D341Med (cell line): ENCODE results near the gene TRAF6.
"Not testable (repeated sequence)": the region's sequence is repeated elsewhere in the genome, so short reads cannot be mapped to it uniquely, and the experiment has no call there.

Experiments
- DNase-seq: peaks from one replicate; pipeline ENCODE4 v3.0.0; 2012; ENCODE audit warnings: low spot score

TRAF6 gene, protein sequence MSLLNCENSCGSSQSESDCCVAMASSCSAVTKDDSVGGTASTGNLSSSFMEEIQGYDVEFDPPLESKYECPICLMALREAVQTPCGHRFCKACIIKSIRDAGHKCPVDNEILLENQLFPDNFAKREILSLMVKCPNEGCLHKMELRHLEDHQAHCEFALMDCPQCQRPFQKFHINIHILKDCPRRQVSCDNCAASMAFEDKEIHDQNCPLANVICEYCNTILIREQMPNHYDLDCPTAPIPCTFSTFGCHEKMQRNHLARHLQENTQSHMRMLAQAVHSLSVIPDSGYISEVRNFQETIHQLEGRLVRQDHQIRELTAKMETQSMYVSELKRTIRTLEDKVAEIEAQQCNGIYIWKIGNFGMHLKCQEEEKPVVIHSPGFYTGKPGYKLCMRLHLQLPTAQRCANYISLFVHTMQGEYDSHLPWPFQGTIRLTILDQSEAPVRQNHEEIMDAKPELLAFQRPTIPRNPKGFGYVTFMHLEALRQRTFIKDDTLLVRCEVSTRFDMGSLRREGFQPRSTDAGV

GRCh38 chr11:36509694-36510593, at the start of gene TRAF6:
TSS of gene TRAF6 (minus strand) at chr11:36510272. CDS start at chr11:36501515, 8,757 bp downstream.
- peak; percentile 94 for DNase-seq

GRCh38 chr11:36558571-36559413, 48.7 kb upstream of the TRAF6 start:
- DNase-seq: no peak

DNA sequence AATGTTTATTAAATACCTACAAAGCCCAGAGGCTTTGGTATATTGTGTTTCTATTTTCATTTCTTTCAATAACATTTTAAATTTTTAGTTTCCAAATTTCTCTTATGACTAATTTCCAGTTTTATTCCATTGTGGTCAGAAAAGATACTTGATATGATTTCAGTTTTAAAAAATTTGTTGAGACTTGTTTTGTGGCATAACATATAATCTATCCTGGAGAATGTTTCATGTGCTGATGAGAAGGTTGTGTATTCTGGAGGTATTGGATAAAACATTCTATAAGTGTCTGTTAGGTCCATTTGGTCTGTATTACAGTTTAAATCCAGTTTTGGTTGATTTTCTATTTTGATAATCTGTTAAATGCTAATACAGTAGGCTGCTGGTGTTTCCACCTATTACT, 47.9 kb upstream of the TRAF6 start:
- DNase-seq: no peak

DNA sequence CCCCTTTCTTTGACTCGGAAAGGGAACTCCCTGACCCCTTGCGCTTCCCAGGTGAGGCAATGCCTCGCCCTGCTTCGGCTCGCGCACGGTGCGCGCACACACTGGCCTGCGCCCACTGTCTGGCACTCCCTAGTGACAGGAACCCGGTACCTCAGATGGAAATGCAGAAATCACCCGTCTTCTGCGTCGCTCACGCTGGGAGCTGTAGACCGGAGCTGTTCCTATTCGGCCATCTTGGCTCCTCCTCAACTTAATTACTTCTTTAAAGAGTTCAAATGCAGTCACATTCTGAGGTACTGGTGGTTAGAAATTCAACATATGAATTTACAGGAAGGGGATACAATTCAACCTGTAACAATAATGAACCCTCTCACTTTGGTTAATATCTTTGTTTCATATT, 47.3 kb upstream of the TRAF6 start:
- not testable (repeated sequence) for DNase-seq

- DNase-seq: no peak
These were observed 40.5 kb upstream of the TRAF6 start for GRCh38 chr11:36550385-36551115.

DNA sequence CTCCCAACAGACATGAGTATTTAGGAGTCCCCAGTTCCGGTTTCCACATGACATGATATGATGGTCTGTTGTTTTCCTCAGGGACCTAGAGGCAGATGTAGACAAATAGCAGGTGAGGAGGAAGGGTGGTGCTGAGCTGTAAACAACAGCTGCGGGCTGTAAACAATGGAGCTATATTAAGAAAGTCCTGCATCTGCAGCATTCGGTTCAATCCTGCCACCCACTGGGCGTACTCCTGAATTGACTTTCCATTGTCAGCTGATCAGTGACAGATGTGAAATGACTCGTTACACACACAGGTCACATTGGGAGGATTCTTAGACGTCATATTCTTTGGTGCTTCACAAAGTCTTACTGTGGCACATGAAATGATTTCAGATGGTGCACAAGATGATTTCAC, 30.9 kb upstream of the TRAF6 start:
- DNase-seq: peak; percentile 75

- no peak for DNase-seq
These were observed 24.3 kb upstream of the TRAF6 start for GRCh38 chr11:36534276-36534840.

- DNase-seq: no peak
These were observed 23.0 kb upstream of the TRAF6 start for GRCh38 chr11:36532941-36533601.

GRCh38 chr11:36530840-36531239, 20.8 kb upstream of the TRAF6 start:
- no peak for DNase-seq

DNA sequence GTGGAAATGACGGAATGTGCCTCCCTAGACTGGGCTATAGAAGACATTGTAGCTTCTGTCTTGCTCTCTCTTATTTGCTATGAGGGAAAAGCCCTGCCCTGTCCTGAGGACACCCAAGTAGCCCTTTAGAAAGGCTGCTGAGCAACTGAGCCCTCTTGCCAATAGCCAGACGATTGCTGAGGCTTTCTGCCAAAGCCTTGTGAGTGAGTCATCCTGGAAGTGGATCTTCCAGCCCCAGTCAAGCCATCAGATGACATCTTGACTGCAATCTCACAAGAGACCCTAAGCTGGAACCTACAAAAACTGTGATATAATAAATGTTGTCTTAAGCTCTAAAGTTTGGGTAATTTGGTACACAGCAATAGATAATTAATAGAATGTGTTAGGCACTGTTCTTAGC, 3.9 kb upstream of the TRAF6 start:
- DNase-seq: no peak

DNA sequence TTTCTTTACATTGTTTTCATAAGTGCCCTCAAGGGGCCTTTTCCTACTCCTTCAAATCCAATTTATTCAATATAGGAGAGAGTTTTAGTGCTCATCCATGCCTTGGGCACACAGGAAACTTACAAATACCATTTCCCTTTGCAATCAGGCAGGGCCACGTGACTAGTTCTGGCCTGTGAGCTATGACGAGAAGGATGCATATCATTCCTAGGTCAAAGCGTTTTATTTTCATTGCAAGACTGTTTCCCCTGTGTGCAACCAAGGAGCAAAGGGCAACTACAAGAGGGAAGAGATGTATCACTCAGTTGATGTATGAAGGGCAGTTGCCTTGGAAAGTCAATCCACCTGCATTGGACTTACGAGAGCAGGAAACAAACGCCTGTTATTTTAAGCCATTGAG, 1.9 kb upstream of the TRAF6 start:
- no peak for DNase-seq

- DNase-seq: not testable (repeated sequence)
These were observed 990 bp upstream of the TRAF6 start for GRCh38 chr11:36511062-36511461.

DNA sequence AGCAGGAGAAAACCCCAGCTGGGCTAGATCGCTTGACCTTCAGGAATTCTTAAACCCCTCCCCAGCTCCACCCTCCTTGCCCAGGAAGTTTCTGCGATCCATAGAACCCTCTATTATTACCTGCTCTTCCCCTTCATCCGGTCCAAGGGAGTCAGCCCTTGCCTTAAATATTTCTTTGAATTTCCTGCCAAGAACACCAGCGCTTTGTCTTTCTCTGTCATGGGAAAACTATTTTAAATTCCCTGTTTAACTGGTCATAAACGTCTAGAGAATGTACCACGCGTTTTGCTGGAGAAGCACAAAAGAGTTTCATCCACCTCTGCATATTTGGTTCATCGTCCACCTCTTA, 496 bp upstream of the TRAF6 start:
- peak; percentile 36 for DNase-seq

- DNase-seq: no peak
These were observed 852 bp downstream of the TRAF6 start for GRCh38 chr11:36509201-36509639.

DNA sequence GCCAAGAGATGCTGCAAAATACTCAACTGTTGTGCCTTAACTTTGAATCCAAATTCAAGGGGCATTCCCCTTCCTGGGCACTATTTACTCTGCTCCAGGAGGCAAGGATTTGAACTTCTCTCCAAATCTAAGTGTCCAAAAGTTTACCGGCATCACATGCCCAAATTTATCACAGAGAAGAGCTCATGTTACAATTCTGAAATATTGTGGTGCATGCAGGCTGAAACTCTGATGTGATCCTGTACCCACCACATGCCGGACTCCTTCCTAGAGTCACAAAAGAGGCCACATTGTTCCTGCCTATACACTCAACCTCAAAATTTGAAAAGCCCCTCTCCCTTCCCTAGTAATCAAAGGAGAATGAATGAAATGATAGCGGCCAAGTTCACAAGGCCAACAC, 1.3 kb downstream of the TRAF6 start:
- DNase-seq: no peak

DNA sequence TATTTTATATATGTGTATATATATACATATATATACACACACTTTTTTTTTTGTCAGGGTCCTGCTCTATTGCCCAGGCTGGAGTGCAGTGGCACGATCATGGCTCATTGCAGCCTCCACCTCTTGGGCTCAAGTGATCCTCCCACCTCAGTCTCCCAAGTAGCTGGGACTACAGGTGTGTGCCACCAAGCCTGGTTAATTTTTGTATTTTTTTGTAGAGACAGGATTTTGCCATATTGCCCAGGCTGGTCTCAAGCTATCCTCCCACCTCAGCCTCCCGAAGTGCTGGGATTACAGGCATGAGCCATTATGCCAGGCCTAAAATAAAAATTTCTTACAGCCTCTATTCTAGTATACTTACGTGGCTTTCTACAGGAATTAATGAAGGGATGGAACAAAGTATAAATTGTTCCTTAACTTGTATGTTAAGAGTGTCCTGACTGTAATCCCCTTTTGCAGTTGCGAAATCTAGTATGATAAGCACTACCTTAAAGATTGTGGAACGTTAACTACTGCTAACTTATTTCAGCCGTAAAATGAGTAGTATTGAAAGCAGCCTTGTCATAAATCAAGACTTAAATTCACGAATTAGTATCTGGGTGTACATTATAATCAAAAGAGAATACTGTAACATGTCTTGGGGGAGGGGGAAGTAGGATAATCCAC, 2.1 kb downstream of the TRAF6 start:
- no peak for DNase-seq

DNA sequence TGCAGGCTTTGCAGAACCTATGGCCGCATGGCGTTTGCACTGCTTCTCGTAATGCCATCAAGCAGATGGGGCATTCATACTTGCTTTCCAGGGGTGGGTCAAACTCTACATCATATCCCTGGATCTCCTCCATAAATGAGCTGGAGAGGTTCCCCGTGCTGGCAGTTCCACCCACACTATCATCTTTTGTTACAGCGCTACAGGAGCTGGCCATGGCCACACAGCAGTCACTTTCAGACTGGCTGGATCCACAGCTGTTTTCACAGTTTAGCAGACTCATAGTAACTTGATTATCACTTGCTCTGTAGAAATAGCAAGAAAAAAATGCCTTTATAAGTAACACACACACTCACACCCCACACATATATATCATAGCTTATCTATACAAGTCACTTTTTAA, 8.8 kb downstream of the TRAF6 start:
- DNase-seq: no peak

- no peak for DNase-seq
These were observed 9.8 kb downstream of the TRAF6 start for GRCh38 chr11:36500315-36500721.

DNA sequence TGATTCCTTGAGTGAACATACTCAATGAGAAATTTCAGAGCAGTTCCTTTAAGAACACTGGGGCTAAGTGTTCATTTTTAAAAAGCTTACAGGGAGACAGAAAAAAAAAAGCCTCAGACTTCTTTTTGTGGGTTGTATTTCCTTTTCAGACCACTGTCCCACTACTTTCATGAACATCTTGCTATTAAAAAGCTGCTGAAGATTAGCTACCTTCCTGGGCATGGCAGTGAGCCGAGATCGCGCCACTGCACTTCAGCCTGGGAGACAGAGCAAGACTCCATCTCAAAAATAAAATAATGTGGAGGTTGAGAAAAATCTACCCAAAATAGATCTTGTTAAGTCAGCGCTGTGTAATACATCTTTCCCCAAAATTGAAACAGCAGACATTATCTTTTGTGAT, 10.8 kb downstream of the TRAF6 start:
- DNase-seq: no peak

GRCh38 chr11:36498721-36499120, 11.4 kb downstream of the TRAF6 start:
- no peak for DNase-seq
